ENCODE measurements around the gene P3H1.
A peak's percentile ranks its signal among the peaks of the same experiment; 100 is the strongest.
"Not testable (repeated sequence)": the region's sequence is repeated elsewhere in the genome, so short reads cannot be mapped to it uniquely, and the experiment has no call there.

P3H1 gene, protein sequence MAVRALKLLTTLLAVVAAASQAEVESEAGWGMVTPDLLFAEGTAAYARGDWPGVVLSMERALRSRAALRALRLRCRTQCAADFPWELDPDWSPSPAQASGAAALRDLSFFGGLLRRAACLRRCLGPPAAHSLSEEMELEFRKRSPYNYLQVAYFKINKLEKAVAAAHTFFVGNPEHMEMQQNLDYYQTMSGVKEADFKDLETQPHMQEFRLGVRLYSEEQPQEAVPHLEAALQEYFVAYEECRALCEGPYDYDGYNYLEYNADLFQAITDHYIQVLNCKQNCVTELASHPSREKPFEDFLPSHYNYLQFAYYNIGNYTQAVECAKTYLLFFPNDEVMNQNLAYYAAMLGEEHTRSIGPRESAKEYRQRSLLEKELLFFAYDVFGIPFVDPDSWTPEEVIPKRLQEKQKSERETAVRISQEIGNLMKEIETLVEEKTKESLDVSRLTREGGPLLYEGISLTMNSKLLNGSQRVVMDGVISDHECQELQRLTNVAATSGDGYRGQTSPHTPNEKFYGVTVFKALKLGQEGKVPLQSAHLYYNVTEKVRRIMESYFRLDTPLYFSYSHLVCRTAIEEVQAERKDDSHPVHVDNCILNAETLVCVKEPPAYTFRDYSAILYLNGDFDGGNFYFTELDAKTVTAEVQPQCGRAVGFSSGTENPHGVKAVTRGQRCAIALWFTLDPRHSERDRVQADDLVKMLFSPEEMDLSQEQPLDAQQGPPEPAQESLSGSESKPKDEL

DNA sequence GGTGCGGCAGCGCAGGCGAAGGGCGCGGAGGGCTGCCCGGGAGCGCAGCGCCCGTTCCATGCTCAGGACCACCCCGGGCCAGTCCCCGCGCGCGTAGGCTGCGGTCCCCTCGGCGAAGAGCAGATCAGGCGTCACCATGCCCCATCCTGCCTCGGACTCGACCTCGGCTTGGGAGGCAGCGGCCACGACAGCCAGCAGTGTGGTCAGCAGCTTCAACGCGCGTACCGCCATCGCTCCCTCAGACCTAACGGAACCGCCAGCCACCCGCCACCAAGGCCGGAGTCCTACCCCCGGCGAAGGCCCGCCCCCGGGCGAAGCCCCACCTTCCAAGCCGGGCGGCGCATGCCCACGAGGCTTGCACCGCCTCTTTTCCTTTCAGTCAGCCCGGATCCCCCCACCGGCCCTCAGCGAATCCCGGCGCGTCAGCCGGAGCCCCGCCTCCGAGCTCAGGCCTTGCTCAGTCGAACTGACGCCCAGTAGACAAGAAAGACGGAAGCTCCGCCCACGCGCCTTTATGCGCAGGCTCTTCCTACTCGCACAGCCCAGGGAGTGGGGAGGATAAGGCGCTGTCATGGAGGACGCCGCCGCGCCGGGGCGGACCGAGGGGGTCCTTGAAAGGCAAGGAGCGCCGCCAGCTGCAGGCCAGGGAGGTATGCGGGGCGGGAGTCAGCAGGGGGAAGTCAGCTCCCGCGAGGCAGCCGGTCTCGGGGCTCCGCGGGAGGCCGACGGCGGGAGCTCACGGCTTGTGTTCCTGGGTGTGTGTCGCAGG is at the start of gene P3H1, which contains the start of gene C1orf50:
Gene P3H1, minus strand, starts transcription at position 288 of the 769 bp plus-strand sequence. Its CDS starts 57 bp downstream, at position 231.
Gene C1orf50, plus strand, starts transcription at position 509 of the 769 bp plus-strand sequence. Its CDS starts 63 bp downstream, at position 572.
- DNase-seq, result peak; percentile 99 to 100

- DNase-seq, result peak in 1 of 2 donors; percentile 5
These were observed 49.2 kb upstream of the P3H1 start for GRCh38 chr1:42815941-42816584.

- DNase-seq, result not testable (repeated sequence)
These were observed 48.0 kb upstream of the P3H1 start for GRCh38 chr1:42814815-42815214.

DNA sequence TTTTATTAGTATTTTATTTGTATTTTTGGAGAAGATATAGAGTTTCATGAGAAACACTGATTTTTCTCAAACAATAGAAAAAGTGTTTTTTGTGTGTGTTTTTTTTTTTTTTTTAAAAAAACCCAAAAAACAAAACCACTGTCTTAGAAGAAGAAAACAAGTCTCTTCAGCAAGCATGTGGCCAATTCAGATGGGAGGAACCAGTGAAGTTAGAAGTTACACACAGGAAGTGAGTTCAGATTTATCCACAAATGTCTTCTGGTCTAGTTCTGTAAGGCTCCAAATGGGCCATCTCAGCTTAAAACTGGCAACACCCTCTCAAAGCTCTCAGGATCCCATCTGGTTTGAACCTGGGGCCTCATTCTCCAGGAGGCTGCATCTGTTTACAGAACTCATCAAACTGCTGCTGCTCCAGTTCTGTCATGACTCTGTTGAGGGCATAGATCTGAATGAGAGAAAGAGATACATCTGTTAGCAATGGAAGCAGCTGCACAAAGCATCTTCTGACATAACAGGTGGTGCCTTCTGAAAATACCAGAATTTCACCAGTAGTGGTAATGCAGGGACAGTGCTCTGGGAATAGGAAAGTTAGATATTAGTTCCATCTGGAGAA is 40.3 kb upstream of the P3H1 start:
- no peak for DNase-seq

GRCh38 chr1:42806593-42806992 is 39.8 kb upstream of the P3H1 start:
- no peak for DNase-seq

- DNase-seq, result no peak
These were observed 39.3 kb upstream of the P3H1 start for GRCh38 chr1:42806171-42806570.

DNA sequence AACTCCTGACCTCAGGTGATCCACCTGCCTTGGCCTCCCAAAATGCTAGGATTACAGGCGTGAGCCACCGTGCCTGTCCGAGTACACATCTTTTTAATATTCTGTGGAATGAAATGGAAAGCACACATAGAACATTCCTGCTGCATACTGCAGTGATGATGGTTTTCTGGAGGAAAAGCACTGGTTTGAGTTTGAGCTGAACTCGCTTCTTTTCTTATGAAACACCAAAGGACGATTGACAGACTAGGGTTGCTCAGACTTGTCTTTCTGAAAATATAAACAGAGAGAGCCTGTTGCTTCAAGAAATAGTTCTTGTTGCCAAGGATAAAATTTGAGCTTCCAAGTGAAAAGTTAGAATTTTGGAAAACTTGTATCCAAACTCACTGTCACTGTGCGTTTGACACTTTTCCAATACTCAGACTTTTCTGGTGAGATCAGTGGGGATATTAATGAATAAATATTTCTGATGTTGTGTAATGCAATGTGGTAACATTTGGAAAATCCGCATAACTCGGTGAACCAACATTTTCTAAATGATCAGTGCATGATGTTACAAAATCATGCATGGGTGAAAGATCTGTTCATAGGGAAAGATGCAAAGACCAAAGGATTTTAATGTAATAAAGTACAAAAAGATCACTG is 35.1 kb upstream of the P3H1 start:
- DNase-seq, result no peak

GRCh38 chr1:42797979-42798378 is 31.2 kb upstream of the P3H1 start:
- no peak for DNase-seq

- no peak for DNase-seq
These were observed 30.6 kb upstream of the P3H1 start for GRCh38 chr1:42797414-42797813.

- DNase-seq, result no peak
These were observed 27.0 kb upstream of the P3H1 start for GRCh38 chr1:42793824-42794223.

GRCh38 chr1:42788021-42788420 is 21.2 kb upstream of the P3H1 start:
- DNase-seq, result no peak

- DNase-seq, result no peak
These were observed 19.3 kb upstream of the P3H1 start for GRCh38 chr1:42786097-42786496.

GRCh38 chr1:42784946-42785693 is 18.3 kb upstream of the P3H1 start, which contains the start of gene TMEM269:
TSS of gene TMEM269 (plus strand) at chr1:42784991. CDS start at chr1:42789894, 4,903 bp downstream.
- peak; percentile 26 to 27 for DNase-seq

GRCh38 chr1:42784547-42784945 is 17.7 kb upstream of the P3H1 start:
- DNase-seq, result no peak

GRCh38 chr1:42783092-42783491 is 16.3 kb upstream of the P3H1 start:
- no peak for DNase-seq

DNA sequence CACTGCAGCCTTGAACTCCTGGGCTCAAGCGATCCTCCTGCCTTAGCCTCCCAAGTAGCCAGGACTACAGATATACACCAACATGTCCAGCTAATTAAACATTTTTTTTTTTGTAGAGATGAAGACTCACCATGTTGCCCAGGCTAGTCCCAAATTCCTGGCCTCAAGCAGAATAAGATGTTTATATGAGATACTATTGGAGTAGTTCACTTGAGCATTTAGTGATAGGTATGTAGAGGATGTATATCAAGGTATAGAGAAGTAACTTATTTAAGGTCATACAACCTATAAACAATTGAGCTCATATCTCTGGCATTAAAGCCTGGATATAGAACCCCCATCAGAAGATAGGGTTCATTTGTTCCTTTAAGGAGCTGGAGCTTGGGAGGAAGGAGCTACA is 13.3 kb upstream of the P3H1 start:
- no peak for DNase-seq

DNA sequence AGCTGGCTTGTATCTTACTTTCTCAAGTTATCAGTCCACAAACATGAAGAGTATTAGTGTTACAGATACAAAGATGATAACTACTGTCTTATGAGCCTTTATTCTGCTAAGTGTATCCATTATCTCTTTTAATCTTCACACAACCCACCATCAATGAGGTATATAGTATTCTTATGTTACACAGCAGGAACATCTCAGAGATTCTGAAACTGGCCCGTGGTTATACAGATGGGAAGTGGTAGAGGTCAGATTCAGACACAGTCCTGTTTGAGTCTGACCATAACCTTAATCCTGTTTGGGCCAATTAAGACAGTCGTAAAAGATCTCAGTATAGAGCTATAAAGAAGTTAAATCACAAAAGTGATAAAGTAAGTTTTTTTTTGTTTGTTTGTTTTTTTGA is 12.9 kb upstream of the P3H1 start:
- DNase-seq, result no peak

DNA sequence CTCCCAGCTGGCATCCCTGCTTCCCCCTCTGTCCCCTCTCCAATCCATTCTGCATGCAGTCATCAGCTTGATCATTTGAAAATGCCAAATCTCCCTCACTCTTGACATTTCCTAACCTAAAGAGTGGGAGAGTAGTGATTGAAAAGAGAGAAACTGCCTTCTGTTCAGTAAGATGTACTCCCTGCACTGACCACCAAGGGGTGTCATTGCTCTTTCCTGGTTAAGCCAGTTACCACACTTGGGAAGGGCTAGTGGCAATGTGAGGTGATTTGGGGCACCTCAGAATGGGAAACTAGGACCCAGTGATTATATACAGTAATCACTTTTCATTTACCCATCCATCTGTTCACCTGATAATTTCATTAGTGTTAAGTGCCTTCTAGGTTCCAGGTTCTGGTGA is 11.0 kb upstream of the P3H1 start:
- DNase-seq, result peak in 1 of 2 donors; percentile 22

- no peak for DNase-seq
These were observed 9.7 kb upstream of the P3H1 start for GRCh38 chr1:42776502-42776901.

DNA sequence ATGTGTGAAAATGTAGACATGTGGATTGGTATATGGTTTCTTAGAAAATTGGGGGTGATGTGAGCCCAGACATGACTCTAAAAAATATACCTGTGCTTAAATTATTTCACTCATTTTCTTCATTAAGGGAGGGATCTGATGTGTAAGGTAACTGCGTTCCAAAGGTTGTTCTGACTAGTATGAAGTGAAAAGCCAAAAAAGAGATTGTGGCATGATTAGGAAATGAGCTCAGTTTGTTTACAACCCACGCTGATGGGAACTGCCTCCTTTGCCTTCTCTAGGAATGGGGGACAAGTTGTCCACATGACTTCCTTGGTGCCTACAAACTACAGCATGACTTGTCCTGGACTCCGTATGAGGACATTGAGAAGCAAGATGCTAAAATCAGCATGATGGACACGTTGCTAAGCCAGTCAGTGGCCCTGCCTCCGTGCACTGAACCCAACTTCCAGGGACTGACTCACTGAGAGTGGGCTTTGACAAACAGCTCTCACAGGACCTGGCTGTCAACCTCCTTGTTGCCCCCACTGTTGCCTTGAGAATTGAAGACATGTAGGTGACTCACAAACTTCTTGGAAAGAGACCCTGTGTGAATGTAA is 8.2 kb upstream of the P3H1 start:
- DNase-seq, result no peak
